ENCODE results near the gene FBL. TPM values are rescaled to one million over a fixed set of nuclear protein-coding genes. Genes with fewer than 3 reads are reported as not detected.

The FBL gene
- total and polyA plus RNA-seq, 10 of the 15 experiments (the other 5 are each of a cell fraction or from before 2014, with no cell fraction given) = 156 to 1,083 (median 478) TPM

- no peak for TF ChIP-seq ZNF592 (IDR thresholded peaks at IDR 0.05)
- peak; percentile 73 for TF ChIP-seq IKZF1 (conservative IDR thresholded peaks at IDR 0.05)
- no peak for TF ChIP-seq SIX5 (IDR thresholded peaks at IDR 0.05; ENCODE audit: low read depth, low read length, severe bottlenecking)
- no peak for TF ChIP-seq NR2C2 (IDR thresholded peaks at IDR 0.05; ENCODE audit: borderline replicate concordance, control insufficient read depth, insufficient read length, low read depth)
- peak; percentile 92 for TF ChIP-seq ZNF384 (IDR thresholded peaks at IDR 0.05; ENCODE audit: borderline replicate concordance, low read depth, low read length)
- no peak for TF ChIP-seq POLR2AphosphoS2 (IDR thresholded peaks at IDR 0.05; ENCODE audit: low read depth, low read length)
- 0 out of 2 replicates have a peak, but pooled peaks have one; percentile 81 for TF ChIP-seq STAT1 (conservative IDR thresholded peaks at IDR 0.05)
- TF ChIP-seq TARDBP (IDR thresholded peaks at IDR 0.05; ENCODE audit: borderline replicate concordance) = no peak
- no peak for TF ChIP-seq ZBED1 (IDR thresholded peaks at IDR 0.05; ENCODE audit: borderline replicate concordance)
- no peak for TF ChIP-seq CHD2 (IDR thresholded peaks at IDR 0.05; ENCODE audit: borderline replicate concordance, low read depth, low read length)
Observed at GRCh38 chr19:39792999-39793546, 53.1 kb downstream of the FBL start (continued).

Measured in GM12878 (cell line).